HCT116 (cell line): ENCODE results near the gene FCRL3.

ENCODE experiments used
- ATF3 ChIP-seq: IDR thresholded peaks from 2 replicates; pipeline ENCODE4 v1.6.1; 2012
- CEBPB ChIP-seq: IDR thresholded peaks from 2 replicates; pipeline ENCODE4 v1.6.1; 2012; ENCODE audit warnings: low read depth
- CTCF ChIP-seq, 3 experiments: fragments of 200-600 bp in 1 of 3; sonication (generic) in 1 of 3; IDR thresholded peaks in 2 of 3; conservative IDR thresholded peaks in 1 of 3; 2 replicates each; pipeline ENCODE4 v1.5.1; 2012 to 2017; ENCODE audit warnings: low read depth in 2 of 3, low read length in 2 of 3, antibody characterized with exemption in 1 of 3, borderline replicate concordance in 1 of 3, control low read depth in 1 of 3, mild to moderate bottlenecking in 1 of 3, mixed read lengths in 1 of 3, mixed run types in 1 of 3, moderate library complexity in 1 of 3; ENCODE audit not compliant: insufficient read depth in 1 of 3
- EGR1 ChIP-seq: IDR thresholded peaks from 2 replicates; pipeline ENCODE4 v1.6.1; 2012; ENCODE audit warnings: low read depth
- EZH2 ChIP-seq: fragments of 200-600 bp; sonication (generic); IDR thresholded peaks from 2 replicates; pipeline ENCODE4 v1.6.1; 2017; ENCODE audit warnings: antibody characterized with exemption, mixed run types
- EZH2phosphoT487 ChIP-seq: fragments of 200-600 bp; IDR thresholded peaks from 2 replicates; pipeline ENCODE4 v1.6.1; 2018; ENCODE audit warnings: antibody characterized with exemption, borderline replicate concordance
- POLR2A ChIP-seq: IDR thresholded peaks from 2 replicates; pipeline ENCODE4 v1.7.0; 2011; ENCODE audit warnings: borderline replicate concordance; ENCODE audit not compliant: insufficient read depth, insufficient read length; ENCODE audit errors: extremely low read depth
- POLR2AphosphoS5 ChIP-seq: IDR thresholded peaks from 2 replicates; pipeline ENCODE4 v1.6.1; 2011; ENCODE audit warnings: mild to moderate bottlenecking, low read depth, low read length, moderate library complexity
- RAD21 ChIP-seq: IDR thresholded peaks from 2 replicates; pipeline ENCODE4 v1.6.1; 2012; ENCODE audit warnings: low read depth, mild to moderate bottlenecking
- SIN3A ChIP-seq: IDR thresholded peaks from 2 replicates; pipeline ENCODE4 v1.6.1; 2012; ENCODE audit warnings: low read depth
- SP1 ChIP-seq: IDR thresholded peaks from 2 replicates; pipeline ENCODE4 v1.6.1; 2012; ENCODE audit warnings: low read depth
- ZBTB33 ChIP-seq: IDR thresholded peaks from 2 replicates; pipeline ENCODE4 v1.6.1; 2011; ENCODE audit warnings: mild to moderate bottlenecking, low read length, moderate library complexity; ENCODE audit not compliant: insufficient replicate concordance; ENCODE audit errors: extremely low read depth
- ZNF274 ChIP-seq: fragments of 200-500 bp; sonication (Bioruptor generic); IDR thresholded peaks from 2 replicates; pipeline ENCODE4 v1.6.1; 2014; ENCODE audit warnings: mild to moderate bottlenecking, low read depth, low read length, inconsistent platforms
- TF ChIP-seq, protein P1 (sequence below): IDR thresholded peaks from 2 replicates; pipeline ENCODE4 v1.6.1; 2012; ENCODE audit warnings: low read depth

DNA sequence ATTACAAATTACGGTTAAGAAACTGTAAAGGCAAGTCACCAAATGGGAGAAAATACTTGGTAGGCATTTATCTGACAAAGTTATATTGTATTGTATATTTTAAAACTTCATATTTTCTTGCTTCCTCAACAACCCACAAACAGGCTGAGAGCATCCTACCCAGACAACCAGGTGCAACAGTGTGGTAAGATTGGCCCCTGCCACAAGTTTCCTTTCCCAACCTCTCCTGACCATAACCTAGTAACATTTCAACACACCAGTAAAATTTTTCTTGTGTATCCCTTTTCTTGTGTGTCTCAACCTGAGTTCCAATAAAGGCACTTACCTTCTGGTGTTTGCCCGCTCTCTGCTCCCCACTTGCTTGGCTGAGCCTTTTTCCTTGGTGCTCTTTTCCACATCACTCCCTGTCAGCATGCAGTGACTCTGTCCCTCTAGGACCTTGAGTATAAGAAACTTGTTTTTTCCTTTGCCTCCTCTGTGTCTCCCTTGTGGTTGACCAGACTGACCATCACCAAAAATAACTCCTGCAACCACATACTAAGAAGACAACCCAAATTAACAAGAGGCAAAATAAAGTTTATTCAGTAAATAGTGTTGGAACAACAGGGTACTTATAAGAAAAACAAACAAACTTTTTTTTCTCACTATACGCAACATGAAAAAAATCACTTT is 40.9 kb downstream of the FCRL3 start:
- no peak for TF ChIP-seq ZBTB33
- TF ChIP-seq POLR2A: no peak
- no peak for TF ChIP-seq CTCF (IDR thresholded peaks at IDR 0.05 in 2 of 3, conservative IDR thresholded peaks at IDR 0.05 in 1 of 3; ENCODE audit: borderline replicate concordance in 1 of 3, insufficient read depth in 1 of 3, low read depth in 2 of 3, low read length in 2 of 3)
- TF ChIP-seq POLR2AphosphoS5: no peak
- TF ChIP-seq, protein P1, sequence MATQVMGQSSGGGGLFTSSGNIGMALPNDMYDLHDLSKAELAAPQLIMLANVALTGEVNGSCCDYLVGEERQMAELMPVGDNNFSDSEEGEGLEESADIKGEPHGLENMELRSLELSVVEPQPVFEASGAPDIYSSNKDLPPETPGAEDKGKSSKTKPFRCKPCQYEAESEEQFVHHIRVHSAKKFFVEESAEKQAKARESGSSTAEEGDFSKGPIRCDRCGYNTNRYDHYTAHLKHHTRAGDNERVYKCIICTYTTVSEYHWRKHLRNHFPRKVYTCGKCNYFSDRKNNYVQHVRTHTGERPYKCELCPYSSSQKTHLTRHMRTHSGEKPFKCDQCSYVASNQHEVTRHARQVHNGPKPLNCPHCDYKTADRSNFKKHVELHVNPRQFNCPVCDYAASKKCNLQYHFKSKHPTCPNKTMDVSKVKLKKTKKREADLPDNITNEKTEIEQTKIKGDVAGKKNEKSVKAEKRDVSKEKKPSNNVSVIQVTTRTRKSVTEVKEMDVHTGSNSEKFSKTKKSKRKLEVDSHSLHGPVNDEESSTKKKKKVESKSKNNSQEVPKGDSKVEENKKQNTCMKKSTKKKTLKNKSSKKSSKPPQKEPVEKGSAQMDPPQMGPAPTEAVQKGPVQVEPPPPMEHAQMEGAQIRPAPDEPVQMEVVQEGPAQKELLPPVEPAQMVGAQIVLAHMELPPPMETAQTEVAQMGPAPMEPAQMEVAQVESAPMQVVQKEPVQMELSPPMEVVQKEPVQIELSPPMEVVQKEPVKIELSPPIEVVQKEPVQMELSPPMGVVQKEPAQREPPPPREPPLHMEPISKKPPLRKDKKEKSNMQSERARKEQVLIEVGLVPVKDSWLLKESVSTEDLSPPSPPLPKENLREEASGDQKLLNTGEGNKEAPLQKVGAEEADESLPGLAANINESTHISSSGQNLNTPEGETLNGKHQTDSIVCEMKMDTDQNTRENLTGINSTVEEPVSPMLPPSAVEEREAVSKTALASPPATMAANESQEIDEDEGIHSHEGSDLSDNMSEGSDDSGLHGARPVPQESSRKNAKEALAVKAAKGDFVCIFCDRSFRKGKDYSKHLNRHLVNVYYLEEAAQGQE: no peak
- no peak for TF ChIP-seq ATF3
- no peak for TF ChIP-seq RAD21
- TF ChIP-seq CEBPB: no peak
- TF ChIP-seq ZNF274: no peak
- TF ChIP-seq EGR1: no peak
- TF ChIP-seq SP1: no peak
- TF ChIP-seq EZH2phosphoT487: no peak
- TF ChIP-seq SIN3A: no peak
- TF ChIP-seq EZH2: no peak
